GM19193 (cell line): ENCODE data around the gene TRUB1.

Experiments used
- POLR2A ChIP-seq: IDR thresholded peaks from 4 replicates; pipeline ENCODE4 v1.6.1; 2011; ENCODE audit not compliant: insufficient read depth, insufficient read length; ENCODE audit errors: extremely low read depth

TRUB1 gene

DNA sequence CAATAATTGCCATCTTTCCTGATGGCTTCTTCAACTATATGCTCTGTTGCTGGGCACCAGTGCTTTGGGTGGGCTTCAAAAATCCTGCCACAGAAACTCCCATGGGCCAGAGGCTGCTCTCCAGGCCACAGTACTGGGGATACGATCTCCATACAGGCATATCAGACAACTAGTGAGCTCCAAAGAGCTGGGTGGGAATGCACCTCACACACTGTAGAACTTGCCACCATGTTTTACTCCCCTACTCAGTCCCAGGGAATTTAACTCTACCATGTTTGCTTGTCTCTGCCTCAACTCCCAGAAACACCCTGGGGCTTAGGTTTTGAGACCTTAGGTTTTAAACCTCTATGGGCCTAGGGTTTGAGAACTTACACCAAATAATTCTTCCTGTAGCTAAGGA is 20.5 kb upstream of the TRUB1 start:
- no peak for TF ChIP-seq POLR2A

GRCh38 chr10:114917927-114918672 is 19.9 kb upstream of the TRUB1 start:
- no peak for TF ChIP-seq POLR2A

- TF ChIP-seq POLR2A = no peak
These were observed 17.5 kb upstream of the TRUB1 start for GRCh38 chr10:114920459-114920858.

DNA sequence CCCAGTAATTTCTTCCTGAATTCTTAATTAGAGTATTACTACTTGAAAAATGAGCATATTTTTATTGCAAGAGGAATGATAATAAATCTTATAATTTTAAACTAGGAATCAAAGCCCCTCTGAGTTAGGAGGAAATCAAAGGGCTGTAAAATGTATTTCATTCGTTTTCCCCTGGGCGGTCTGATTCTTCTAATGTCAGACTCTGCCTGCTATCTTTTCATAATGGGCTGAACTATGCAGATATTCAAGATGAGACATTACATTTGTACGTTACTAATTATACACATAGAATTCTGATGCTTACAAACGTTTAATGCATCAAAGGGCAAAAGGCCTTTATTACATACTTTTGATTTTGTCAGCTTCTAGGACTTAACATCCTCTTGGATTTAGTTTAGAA is 16.0 kb upstream of the TRUB1 start:
- no peak for TF ChIP-seq POLR2A

DNA sequence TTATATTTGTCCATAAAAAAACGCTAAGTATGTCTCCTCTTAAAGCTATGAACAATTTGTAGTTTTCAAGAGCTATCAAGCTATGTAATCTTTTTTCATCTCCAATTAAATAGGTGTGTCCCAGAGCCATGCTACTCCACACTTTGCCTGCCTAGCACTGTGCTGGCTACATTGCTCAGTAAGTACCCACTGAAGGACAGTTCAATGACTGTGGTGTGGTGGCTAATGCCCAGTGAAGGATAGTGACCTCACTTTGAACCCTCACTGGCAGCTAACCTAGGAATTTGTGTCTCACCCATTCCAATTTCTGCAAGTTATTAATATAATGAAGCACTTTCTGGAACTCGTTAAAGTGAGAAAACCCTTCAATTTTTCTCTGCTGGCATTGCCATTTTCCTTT is 14.4 kb upstream of the TRUB1 start:
- TF ChIP-seq POLR2A = no peak

GRCh38 chr10:114925587-114926586 is 12.1 kb upstream of the TRUB1 start:
- TF ChIP-seq POLR2A = no peak

DNA sequence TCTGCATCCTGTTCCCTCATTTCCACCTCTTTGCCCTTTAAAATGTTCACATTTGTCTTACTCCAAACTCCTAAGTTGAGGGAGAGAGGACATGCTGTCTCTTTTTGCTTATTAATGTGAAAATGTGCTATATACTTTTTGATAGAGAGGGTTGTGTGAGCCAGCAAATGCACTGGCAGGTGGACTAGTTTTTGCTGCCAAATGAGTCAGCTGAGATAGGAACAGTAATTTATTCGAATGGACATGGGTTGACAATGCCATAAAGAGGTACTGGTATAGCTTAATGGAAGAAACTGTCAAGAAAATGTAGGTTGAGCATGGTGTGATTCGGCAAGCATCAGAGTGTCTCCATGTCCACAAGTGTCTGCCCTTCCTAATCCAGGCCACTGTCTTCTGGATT is 9.2 kb upstream of the TRUB1 start:
- no peak for TF ChIP-seq POLR2A

DNA sequence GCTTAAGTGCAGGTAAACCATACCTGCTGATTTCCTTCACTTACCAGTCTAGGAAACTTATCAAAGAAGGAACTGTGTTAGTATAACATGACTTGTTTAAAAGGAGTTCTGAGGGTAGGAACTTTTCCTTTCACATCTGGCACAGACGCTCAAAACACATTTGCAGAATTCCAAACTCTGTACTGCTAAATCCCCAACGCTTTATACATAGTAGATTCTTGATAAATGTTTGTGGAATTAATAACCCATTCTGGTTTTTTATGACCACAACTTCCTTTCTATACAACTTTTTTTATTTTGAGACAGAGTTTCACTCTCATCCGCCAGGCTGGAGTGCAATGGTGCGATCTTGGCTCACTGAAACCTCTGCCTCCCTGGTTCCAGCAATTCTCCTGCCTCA is 7.7 kb upstream of the TRUB1 start:
- no peak for TF ChIP-seq POLR2A

DNA sequence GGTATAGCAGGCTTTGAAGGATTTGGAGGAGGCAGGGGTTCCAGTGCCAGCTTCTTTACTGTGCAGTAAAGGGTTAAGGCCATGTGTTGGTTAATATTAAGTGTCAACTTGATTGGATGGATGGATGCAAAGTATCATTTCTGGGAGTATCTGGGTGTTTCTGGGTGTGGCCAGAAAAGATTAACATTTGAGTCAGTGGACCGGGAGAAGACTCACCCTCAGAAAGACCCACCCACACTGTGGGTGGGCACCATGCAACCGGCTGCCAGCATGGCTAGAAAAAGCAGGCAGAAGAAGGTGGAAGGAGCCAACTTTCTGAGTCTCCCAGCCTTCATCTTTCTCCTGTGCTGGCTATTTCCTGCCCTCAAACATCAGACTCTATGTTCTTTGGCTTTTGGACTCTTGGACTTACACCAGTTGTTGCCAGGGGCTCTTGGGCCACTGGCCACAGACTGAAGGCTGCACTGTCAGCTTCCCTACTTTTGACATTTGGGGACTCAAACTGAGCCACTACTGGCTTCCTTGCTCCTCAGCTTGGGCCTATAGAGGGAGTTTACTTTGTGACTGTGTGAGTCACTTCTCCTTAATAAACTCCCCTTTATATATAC is 6.8 kb upstream of the TRUB1 start:
- TF ChIP-seq POLR2A = no peak

- no peak for TF ChIP-seq POLR2A
These were observed 5.8 kb upstream of the TRUB1 start for GRCh38 chr10:114932225-114932624.

GRCh38 chr10:114932945-114933344 is 5.0 kb upstream of the TRUB1 start:
- TF ChIP-seq POLR2A = no peak

DNA sequence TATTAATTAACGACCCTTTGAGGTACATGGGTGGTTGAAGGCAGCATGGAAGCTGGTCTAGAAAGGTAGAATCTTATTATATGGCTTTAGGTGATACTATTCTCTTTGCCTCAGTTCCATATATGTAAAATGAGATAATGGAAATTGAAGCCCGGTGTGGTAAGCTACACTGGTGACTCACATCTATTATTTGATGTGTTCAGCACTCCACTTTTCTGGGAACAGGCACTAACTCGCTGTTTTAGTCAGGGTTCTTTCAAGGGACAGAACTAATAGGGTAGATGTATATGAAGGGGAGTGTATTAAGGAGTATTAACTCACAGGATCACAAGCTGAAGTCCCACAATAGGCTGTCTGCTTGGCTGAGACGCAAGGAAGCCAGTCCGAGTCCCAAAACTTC is 4.4 kb upstream of the TRUB1 start:
- no peak for TF ChIP-seq POLR2A

- TF ChIP-seq POLR2A = no peak
These were observed 830 bp downstream of the TRUB1 start for GRCh38 chr10:114938856-114939193.

GRCh38 chr10:114940735-114941134 is 2.7 kb downstream of the TRUB1 start:
- no peak for TF ChIP-seq POLR2A

DNA sequence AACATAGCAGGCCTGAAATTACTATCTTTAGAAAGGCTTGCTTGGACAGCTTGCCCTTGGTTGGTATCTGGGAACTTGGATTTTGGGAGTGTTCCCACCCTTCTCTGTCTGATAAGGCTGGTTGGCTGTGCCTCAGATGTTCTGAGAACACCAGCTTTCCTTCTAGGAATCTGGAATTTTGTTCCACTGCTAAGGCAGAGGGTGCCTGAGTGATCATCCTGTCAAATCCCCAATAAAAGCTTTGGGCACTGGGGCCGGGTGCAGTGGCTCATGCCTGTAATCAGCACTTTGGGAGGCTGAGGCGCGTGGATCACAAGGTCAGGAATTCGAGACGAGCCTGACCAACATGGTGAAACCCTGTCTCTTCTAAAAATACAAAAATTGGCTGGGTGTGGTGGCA is 5.0 kb downstream of the TRUB1 start:
- no peak for TF ChIP-seq POLR2A
